HepG2 (cell line): ENCODE measurements around the gene SRRM2. TPM values are rescaled to one million over a fixed set of nuclear protein-coding genes. Genes with fewer than 3 reads are reported as not detected.

Source experiments
- AGO2 ChIP-seq: fragments of 200-400 bp; formaldehyde crosslinking; optimal IDR thresholded peaks from 2 replicates; pipeline ENCODE3; 2017; ENCODE audit warnings: mild to moderate bottlenecking, low read depth, low read length, moderate library complexity
- CHD2 ChIP-seq: IDR thresholded peaks from 2 replicates; pipeline ENCODE4 v1.6.1; 2011; ENCODE audit warnings: low read depth, low read length, improper control_type of control experiment
- DMTF1 ChIP-seq: sonication (generic); formaldehyde crosslinking; IDR thresholded peaks from 2 replicates; pipeline ENCODE4 v1.4.0; 2020; ENCODE audit warnings: mild to moderate bottlenecking, missing genetic modification reagents
- FLYWCH1 ChIP-seq: sonication (generic); formaldehyde crosslinking; IDR thresholded peaks from 2 replicates; pipeline ENCODE4 v1.8.1; 2023; ENCODE audit warnings: mild to moderate bottlenecking, missing genetic modification reagents
- FOXP1 ChIP-seq, 2 experiments: fragments of 450-650 bp in 1 of 2; IDR thresholded peaks; 2 replicates each; pipeline ENCODE4 v1.6.1; 2017 to 2018; ENCODE audit warnings: antibody characterized with exemption in 1 of 2
- JUNB ChIP-seq: sonication (generic); formaldehyde crosslinking; IDR thresholded peaks from 2 replicates; pipeline ENCODE4 v1.8.0; 2022; ENCODE audit warnings: missing genetic modification reagents, mild to moderate bottlenecking, borderline replicate concordance
- KDM5B ChIP-seq: sonication (generic); formaldehyde crosslinking; IDR thresholded peaks from 2 replicates; pipeline ENCODE4 v1.4.0; 2020; ENCODE audit warnings: missing genetic modification reagents, mild to moderate bottlenecking, borderline replicate concordance
- KMT2B ChIP-seq: IDR thresholded peaks from 2 replicates; pipeline ENCODE4 v1.6.1; 2016; ENCODE audit warnings: missing genetic modification reagents, missing compliant biosample characterization
- MIER2 ChIP-seq: IDR thresholded peaks from 2 replicates; pipeline ENCODE4 v1.6.1; 2016; ENCODE audit warnings: missing biosample characterization, missing genetic modification reagents
- MTF1 ChIP-seq: sonication (generic); formaldehyde crosslinking; IDR thresholded peaks from 2 replicates; pipeline ENCODE4 v1.5.0; 2020; ENCODE audit warnings: missing genetic modification reagents
- NR3C1 ChIP-seq: sonication (generic); formaldehyde crosslinking; IDR thresholded peaks from 2 replicates; pipeline ENCODE4 v1.4.0; 2020; ENCODE audit warnings: missing genetic modification reagents
- TBX2 ChIP-seq: sonication (generic); formaldehyde crosslinking; IDR thresholded peaks from 2 replicates; pipeline ENCODE4 v1.5.0; 2020; ENCODE audit warnings: missing genetic modification reagents, mild to moderate bottlenecking, borderline replicate concordance
- ZNF235 ChIP-seq: sonication (generic); formaldehyde crosslinking; IDR thresholded peaks from 2 replicates; pipeline ENCODE4 v1.8.1; 2023; ENCODE audit warnings: mild to moderate bottlenecking, missing genetic modification reagents, borderline replicate concordance
- ZNF264 ChIP-seq: sonication (generic); formaldehyde crosslinking; IDR thresholded peaks from 2 replicates; pipeline ENCODE4 v1.4.0; 2020; ENCODE audit warnings: missing genetic modification reagents
- ZNF317 ChIP-seq: sonication (generic); formaldehyde crosslinking; IDR thresholded peaks from 2 replicates; pipeline ENCODE4 v1.5.0; 2020; ENCODE audit warnings: mild to moderate bottlenecking, missing genetic modification reagents
- ZNF513 ChIP-seq: sonication (generic); formaldehyde crosslinking; conservative IDR thresholded peaks from 2 replicates; pipeline ENCODE4 v1.5.0; 2020; ENCODE audit warnings: missing genetic modification reagents
- ZNF557 ChIP-seq: sonication (generic); formaldehyde crosslinking; IDR thresholded peaks from 2 replicates; pipeline ENCODE4 v1.4.0; 2020; ENCODE audit warnings: missing genetic modification reagents
- ZNF672 ChIP-seq: sonication (generic); formaldehyde crosslinking; IDR thresholded peaks from 2 replicates; pipeline ENCODE4 v1.8.1; 2022; ENCODE audit warnings: missing genetic modification reagents
- ZNF792 ChIP-seq: IDR thresholded peaks from 2 replicates; pipeline ENCODE4 v1.6.1; 2016
- ZSCAN31 ChIP-seq: sonication (generic); formaldehyde crosslinking; IDR thresholded peaks from 2 replicates; pipeline ENCODE4 v1.5.0; 2020; ENCODE audit warnings: low read depth, mild to moderate bottlenecking, missing genetic modification reagents
- polyA plus RNA-seq, 8 experiments: library from polyadenylated mRNA; depleted of rRNA in 3 of 8; stranded (reverse) in 7 of 8; unstranded in 1 of 8; fragments of >200 nt; fragmentation: Illumina TruSeq in 4 of 8; extraction: Trizol in 4 of 8; gene quantifications; 2 replicates each; pipeline versions ENCODE4 v1.2.1 to v1.2.3, GENCODE V29; 2011 to 2016; ENCODE audit warnings: low read depth in 4 of 8, missing spikeins in 1 of 8, mixed read lengths in 1 of 8; ENCODE audit not compliant: insufficient read depth in 1 of 8
- total RNA-seq, 5 experiments: library from RNA; depleted of rRNA; stranded (reverse); fragments of >200 nt; fragmentation: Illumina TruSeq; extraction: Trizol; gene quantifications; 2 replicates each; pipeline ENCODE4 v1.2.3, GENCODE V29; 2016; ENCODE audit warnings: low read depth in 1 of 5
- TF ChIP-seq, protein P1 (sequence below): sonication (generic); formaldehyde crosslinking; IDR thresholded peaks from 2 replicates; pipeline ENCODE4 v1.8.1; 2023; ENCODE audit warnings: mild to moderate bottlenecking, missing genetic modification reagents
- TF ChIP-seq, protein P2 (sequence below): sonication (generic); formaldehyde crosslinking; IDR thresholded peaks from 2 replicates; pipeline ENCODE4 v1.5.0; 2020; ENCODE audit warnings: mild to moderate bottlenecking, missing genetic modification reagents, borderline replicate concordance

SRRM2 gene
- total and polyA plus RNA-seq, 2 of the 13 experiments (the other 11 are each of a cell fraction or from before 2014, with no cell fraction given), result 50.4 to 112 TPM

GRCh38 chr16:2739625-2740430 is 12.6 kb upstream of the SRRM2 start (continued):
- TF ChIP-seq MIER2 (no peak), ZNF792 (CRISPR knock-in tag) (peak; percentile 22; the same call in 1 of the 2 replicates), FLYWCH1 (no peak), ZNF557 (CRISPR knock-in tag) (no peak), KDM5B (CRISPR knock-in tag) (no peak), FOXP1 (IDR thresholded peaks at IDR 0.05) (no peak), FOXP1 (CRISPR knock-in tag; IDR thresholded peaks at IDR 0.05) (no peak), AGO2 (peak; percentile 27), CHD2 (no peak), TBX2 (CRISPR knock-in tag) (peak; percentile 58), ZSCAN31 (CRISPR knock-in tag) (no peak), DMTF1 (CRISPR knock-in tag) (no peak), ZNF672 (CRISPR knock-in tag) (no peak), ZNF513 (CRISPR knock-in tag) (no peak), ZNF317 (no peak), KMT2B (0 out of 2 replicates have a peak, but pooled peaks have one; percentile 29), MTF1 (CRISPR knock-in tag) (no peak), ZNF235 (CRISPR knock-in tag) (no peak), ZNF264 (CRISPR knock-in tag) (no peak), NR3C1 (no peak), JUNB (CRISPR knock-in tag) (no peak)
- TF ChIP-seq, protein P1, sequence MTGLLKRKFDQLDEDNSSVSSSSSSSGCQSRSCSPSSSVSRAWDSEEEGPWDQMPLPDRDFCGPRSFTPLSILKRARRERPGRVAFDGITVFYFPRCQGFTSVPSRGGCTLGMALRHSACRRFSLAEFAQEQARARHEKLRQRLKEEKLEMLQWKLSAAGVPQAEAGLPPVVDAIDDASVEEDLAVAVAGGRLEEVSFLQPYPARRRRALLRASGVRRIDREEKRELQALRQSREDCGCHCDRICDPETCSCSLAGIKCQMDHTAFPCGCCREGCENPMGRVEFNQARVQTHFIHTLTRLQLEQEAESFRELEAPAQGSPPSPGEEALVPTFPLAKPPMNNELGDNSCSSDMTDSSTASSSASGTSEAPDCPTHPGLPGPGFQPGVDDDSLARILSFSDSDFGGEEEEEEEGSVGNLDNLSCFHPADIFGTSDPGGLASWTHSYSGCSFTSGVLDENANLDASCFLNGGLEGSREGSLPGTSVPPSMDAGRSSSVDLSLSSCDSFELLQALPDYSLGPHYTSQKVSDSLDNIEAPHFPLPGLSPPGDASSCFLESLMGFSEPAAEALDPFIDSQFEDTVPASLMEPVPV (CRISPR knock-in tag), result no peak
- TF ChIP-seq, protein P2, sequence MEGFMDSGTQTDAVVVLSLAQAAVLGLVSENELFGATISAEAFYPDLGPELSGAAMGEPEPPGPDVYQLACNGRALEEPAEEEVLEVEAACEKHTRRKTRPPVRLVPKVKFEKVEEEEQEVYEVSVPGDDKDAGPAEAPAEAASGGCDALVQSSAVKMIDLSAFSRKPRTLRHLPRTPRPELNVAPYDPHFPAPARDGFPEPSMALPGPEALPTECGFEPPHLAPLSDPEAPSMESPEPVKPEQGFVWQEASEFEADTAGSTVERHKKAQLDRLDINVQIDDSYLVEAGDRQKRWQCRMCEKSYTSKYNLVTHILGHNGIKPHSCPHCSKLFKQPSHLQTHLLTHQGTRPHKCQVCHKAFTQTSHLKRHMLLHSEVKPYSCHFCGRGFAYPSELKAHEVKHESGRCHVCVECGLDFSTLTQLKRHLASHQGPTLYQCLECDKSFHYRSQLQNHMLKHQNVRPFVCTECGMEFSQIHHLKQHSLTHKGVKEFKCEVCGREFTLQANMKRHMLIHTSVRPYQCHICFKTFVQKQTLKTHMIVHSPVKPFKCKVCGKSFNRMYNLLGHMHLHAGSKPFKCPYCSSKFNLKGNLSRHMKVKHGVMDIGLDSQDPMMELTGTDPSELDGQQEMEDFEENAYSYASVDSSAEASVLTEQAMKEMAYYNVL (CRISPR knock-in tag), result no peak
